Measurements from ENCODE around the gene NDST4. TPM values are rescaled to one million over a fixed set of nuclear protein-coding genes. Genes with fewer than 3 reads are reported as not detected.
A peak's percentile ranks its signal among the peaks of the same experiment; 100 is the strongest.

Gene NDST4
- total and polyA plus RNA-seq, 2 donors (not counting 1 experiment from before 2014, with no cell fraction given) = not detected

DNA sequence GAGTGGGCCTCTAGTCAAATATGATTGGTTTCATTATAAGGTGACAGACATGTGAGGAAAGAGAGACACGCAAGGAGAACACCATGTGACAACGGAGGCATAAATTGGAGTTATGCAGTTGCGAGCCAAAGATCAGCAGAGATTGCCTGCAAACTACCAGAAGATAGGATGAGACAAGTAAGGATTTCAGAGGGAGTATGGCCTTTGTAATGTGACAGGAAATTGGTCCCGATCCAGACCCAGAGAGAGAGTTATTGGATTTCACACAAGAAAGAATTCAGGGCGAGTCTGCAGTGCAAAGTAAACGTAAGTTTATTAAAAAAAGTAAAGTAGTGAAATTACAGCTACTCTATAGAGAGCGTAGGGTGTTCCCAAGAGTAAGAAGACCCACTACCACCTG is 35.7 kb upstream of the NDST4 start:
- Histone ChIP-seq H3K36me3 (ENCODE audit: control insufficient read depth, insufficient read depth, low read length) (no peaks in the 10 kb centered on the region), H3K9ac (ENCODE audit: insufficient read depth, low read length) (no peak overlapping the region), H3K79me2 (ENCODE audit: control insufficient read depth, insufficient read depth, low read length) (no peaks in the 10 kb centered on the region), H4K20me1 (ENCODE audit: control insufficient read depth, extremely low read depth, insufficient read depth, low read length) (no peaks in the 10 kb centered on the region), H3K27ac (ENCODE audit: insufficient read depth, low read length) (no peak overlapping the region), H2AFZ (ENCODE audit: low read length) (no peak overlapping the region), H3K9me3 (ENCODE audit: control insufficient read depth, insufficient read depth, low read depth, low read length) (no peaks in the 10 kb centered on the region), H3K4me1 (ENCODE audit: control insufficient read depth, extremely low read depth, insufficient read depth, low read length) (no peaks in the 10 kb centered on the region), H3K4me3 (replicated peaks in 1 of 4; ENCODE audit: control extremely low read depth in 1 of 4, insufficient read depth in 1 of 4, low read depth in 3 of 4, low read length in 4 of 4) (no peak overlapping the region), H3K4me2 (ENCODE audit: extremely low read depth, insufficient read depth, low read length) (no peak overlapping the region), H3K27me3 (ENCODE audit: control insufficient read depth, insufficient read depth, low read length) (no peaks in the 10 kb centered on the region)
- TF ChIP-seq EZH2 (IDR thresholded peaks at IDR 0.05; ENCODE audit: low read length, missing control alignments) = no peak
- TF ChIP-seq, protein P1, sequence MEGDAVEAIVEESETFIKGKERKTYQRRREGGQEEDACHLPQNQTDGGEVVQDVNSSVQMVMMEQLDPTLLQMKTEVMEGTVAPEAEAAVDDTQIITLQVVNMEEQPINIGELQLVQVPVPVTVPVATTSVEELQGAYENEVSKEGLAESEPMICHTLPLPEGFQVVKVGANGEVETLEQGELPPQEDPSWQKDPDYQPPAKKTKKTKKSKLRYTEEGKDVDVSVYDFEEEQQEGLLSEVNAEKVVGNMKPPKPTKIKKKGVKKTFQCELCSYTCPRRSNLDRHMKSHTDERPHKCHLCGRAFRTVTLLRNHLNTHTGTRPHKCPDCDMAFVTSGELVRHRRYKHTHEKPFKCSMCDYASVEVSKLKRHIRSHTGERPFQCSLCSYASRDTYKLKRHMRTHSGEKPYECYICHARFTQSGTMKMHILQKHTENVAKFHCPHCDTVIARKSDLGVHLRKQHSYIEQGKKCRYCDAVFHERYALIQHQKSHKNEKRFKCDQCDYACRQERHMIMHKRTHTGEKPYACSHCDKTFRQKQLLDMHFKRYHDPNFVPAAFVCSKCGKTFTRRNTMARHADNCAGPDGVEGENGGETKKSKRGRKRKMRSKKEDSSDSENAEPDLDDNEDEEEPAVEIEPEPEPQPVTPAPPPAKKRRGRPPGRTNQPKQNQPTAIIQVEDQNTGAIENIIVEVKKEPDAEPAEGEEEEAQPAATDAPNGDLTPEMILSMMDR (conservative IDR thresholded peaks at IDR 0.05 in 1 of 2, IDR thresholded peaks at IDR 0.05 in 1 of 2; ENCODE audit: low read depth in 1 of 2, low read length in 2 of 2) = no peak
- no peak for DNase-seq (ENCODE audit: low read depth in 2 of 2)

DNA sequence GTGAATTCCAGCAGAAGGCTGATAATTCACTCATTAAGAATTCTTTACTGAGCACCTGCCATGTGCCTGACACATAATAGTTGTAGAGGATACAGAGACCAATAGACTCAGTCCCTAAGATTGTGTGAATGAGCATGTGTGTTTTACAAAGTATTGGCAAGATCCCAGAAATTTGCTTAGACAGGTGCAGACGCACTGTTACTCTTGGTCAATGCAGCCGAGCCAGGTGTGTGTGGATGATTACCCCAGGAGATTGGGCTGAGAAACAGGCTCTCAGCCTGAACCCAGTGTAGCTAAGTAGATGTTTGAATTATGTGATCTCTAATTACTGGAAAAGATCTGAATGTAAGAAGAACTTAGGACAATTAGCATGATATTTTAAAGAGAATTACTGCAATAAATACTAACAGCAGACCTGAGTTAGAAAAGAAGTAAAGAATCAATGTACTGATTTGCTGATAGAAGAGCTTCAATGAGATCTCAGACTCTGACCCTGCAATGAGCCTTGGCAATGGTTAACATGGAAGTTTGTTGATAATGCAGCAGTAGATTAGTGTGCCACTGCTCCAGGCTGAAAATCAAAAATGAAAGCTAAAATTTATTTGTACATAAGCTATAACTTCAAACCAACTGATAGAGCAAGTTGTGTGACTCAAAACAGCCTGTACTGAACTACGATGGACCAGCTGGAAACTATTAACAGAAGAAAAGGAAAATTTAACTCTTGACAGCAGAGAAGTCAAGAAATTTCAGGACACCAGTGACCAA is 32.2 kb upstream of the NDST4 start:
- H3K9ac ChIP-seq (ENCODE audit: insufficient read depth, low read length) = no peak overlapping the region
- H2AFZ ChIP-seq (ENCODE audit: low read length) = no peak overlapping the region
- no peaks in the 10 kb centered on the region for H3K36me3 ChIP-seq (ENCODE audit: control insufficient read depth, insufficient read depth, low read length)
- TF ChIP-seq, protein P1 (conservative IDR thresholded peaks at IDR 0.05 in 1 of 2, IDR thresholded peaks at IDR 0.05 in 1 of 2; ENCODE audit: low read depth in 1 of 2, low read length in 2 of 2) = no peak
- no peak for TF ChIP-seq EZH2 (IDR thresholded peaks at IDR 0.05; ENCODE audit: low read length, missing control alignments)
- H3K4me2 ChIP-seq (ENCODE audit: extremely low read depth, insufficient read depth, low read length) = no peak overlapping the region
- no peaks in the 10 kb centered on the region for H3K79me2 ChIP-seq (ENCODE audit: control insufficient read depth, insufficient read depth, low read length)
- no peak overlapping the region for H3K27ac ChIP-seq (ENCODE audit: insufficient read depth, low read length)
- H3K27me3 ChIP-seq (ENCODE audit: control insufficient read depth, insufficient read depth, low read length) = no peaks in the 10 kb centered on the region
- H3K4me3 ChIP-seq (replicated peaks in 1 of 4; ENCODE audit: control extremely low read depth in 1 of 4, insufficient read depth in 1 of 4, low read depth in 3 of 4, low read length in 4 of 4) = no peak overlapping the region
- no peaks in the 10 kb centered on the region for H3K9me3 ChIP-seq (ENCODE audit: control insufficient read depth, insufficient read depth, low read depth, low read length)
- H4K20me1 ChIP-seq (ENCODE audit: control insufficient read depth, extremely low read depth, insufficient read depth, low read length) = no peaks in the 10 kb centered on the region
- DNase-seq (ENCODE audit: low read depth in 2 of 2) = no peak
- no peaks in the 10 kb centered on the region for H3K4me1 ChIP-seq (ENCODE audit: control insufficient read depth, extremely low read depth, insufficient read depth, low read length)

DNA sequence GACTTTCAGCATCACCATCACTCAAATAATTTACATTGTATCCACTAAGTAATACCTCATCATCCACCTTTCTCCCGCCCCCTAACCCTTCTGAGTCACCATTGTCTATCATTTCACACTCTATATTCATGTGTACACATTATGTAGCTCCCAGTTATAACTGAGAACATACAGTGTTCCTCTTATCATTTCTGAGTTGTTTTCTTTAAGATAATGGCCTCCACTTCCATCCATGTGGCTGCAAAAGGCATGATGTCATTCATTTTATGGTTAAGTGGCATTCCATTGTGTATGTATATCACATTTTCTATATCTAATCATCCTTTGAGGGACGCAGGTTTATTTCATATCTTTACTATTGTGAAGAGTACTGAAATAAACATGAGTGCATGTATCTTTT is 14.6 kb upstream of the NDST4 start:
- Histone ChIP-seq H2AFZ (ENCODE audit: low read length) (no peak overlapping the region), H3K4me3 (replicated peaks in 1 of 4; ENCODE audit: control extremely low read depth in 1 of 4, insufficient read depth in 1 of 4, low read depth in 3 of 4, low read length in 4 of 4) (no peak overlapping the region), H4K20me1 (ENCODE audit: control insufficient read depth, extremely low read depth, insufficient read depth, low read length) (no peaks in the 10 kb centered on the region)

More for the DNA sequence above, 14.6 kb upstream of the NDST4 start:
- H3K36me3 ChIP-seq (ENCODE audit: control insufficient read depth, insufficient read depth, low read length) = no peaks in the 10 kb centered on the region
- TF ChIP-seq EZH2 (IDR thresholded peaks at IDR 0.05; ENCODE audit: low read length, missing control alignments) = no peak
- TF ChIP-seq, protein P1 (conservative IDR thresholded peaks at IDR 0.05 in 1 of 2, IDR thresholded peaks at IDR 0.05 in 1 of 2; ENCODE audit: low read depth in 1 of 2, low read length in 2 of 2) = no peak
- no peaks in the 10 kb centered on the region for H3K79me2 ChIP-seq (ENCODE audit: control insufficient read depth, insufficient read depth, low read length)
- no peak overlapping the region for H3K27ac ChIP-seq (ENCODE audit: insufficient read depth, low read length)
- peak in 1 of 2 donors; percentile 25 for DNase-seq (ENCODE audit: low read depth in 2 of 2)
- no peak overlapping the region for H3K4me2 ChIP-seq (ENCODE audit: extremely low read depth, insufficient read depth, low read length)
- H3K9ac ChIP-seq (ENCODE audit: insufficient read depth, low read length) = no peak overlapping the region
- no peaks in the 10 kb centered on the region for H3K27me3 ChIP-seq (ENCODE audit: control insufficient read depth, insufficient read depth, low read length)
- no peaks in the 10 kb centered on the region for H3K4me1 ChIP-seq (ENCODE audit: control insufficient read depth, extremely low read depth, insufficient read depth, low read length)
- no peaks in the 10 kb centered on the region for H3K9me3 ChIP-seq (ENCODE audit: control insufficient read depth, insufficient read depth, low read depth, low read length)
